ENCODE results near the gene TPMT. TPM values are rescaled to one million over a fixed set of nuclear protein-coding genes. Genes with fewer than 3 reads are reported as not detected.

The TPMT gene
- polyA plus RNA-seq, 3 donors, result 7.5 to 11.2 (median 8.0) TPM

- 81 to 89% (median 88%) methylated on average over 5 of the region's 5 CpGs for WGBS, 3 donors
- H3K27ac ChIP-seq (ENCODE audit: low read depth, low read length), result no peak overlapping the region
These were observed 67.3 kb downstream of the TPMT start for GRCh38 chr6:18087396-18088165.

GRCh38 chr6:18081025-18081668, 73.7 kb downstream of the TPMT start:
- 79 to 84% (median 80%) methylated on average over 11 of the region's 11 CpGs for WGBS, 3 donors
- H3K27ac ChIP-seq (ENCODE audit: low read depth, low read length), result no peak overlapping the region

GRCh38 chr6:18080544-18080943, 74.3 kb downstream of the TPMT start:
- H3K27ac ChIP-seq (ENCODE audit: low read depth, low read length), result no peak overlapping the region
- WGBS, 3 donors, result 87 to 96% (median 90%) methylated on average over 4 of the region's 4 CpGs

GRCh38 chr6:18078866-18079265, 76.0 kb downstream of the TPMT start:
- WGBS, 3 donors, result 74 to 89% (median 81%) methylated on average over 3 of the region's 3 CpGs
- H3K27ac ChIP-seq (ENCODE audit: low read depth, low read length), result no peak overlapping the region

Other genes starting within 250 kb of the TPMT start
- gene KIF13A, start 167.4 kb downstream of the TPMT start, polyA plus RNA-seq, result 10 to 100 TPM in 2 of 3 donors, 1 to 10 TPM in 1; 8.6 to 26.8 (median 21.8) TPM
- 1 to 10 TPM in 2 of 3 donors, under 1 TPM in 1; 0.11 to 1.6 (median 1.5) TPM for gene NHLRC1, start 32.4 kb downstream of the TPMT start, polyA plus RNA-seq
- 1 to 10 TPM; 4.0 to 9.7 (median 4.9) TPM for gene KDM1B, start 345 bp upstream of the TPMT start, polyA plus RNA-seq
- gene DEK, start 109.5 kb upstream of the TPMT start, polyA plus RNA-seq, result 10 to 100 TPM; 16.1 to 53.3 (median 31.0) TPM
- gene RNF144B, start 232.3 kb upstream of the TPMT start, polyA plus RNA-seq, result 10 to 100 TPM in 2 of 3 donors, 1 to 10 TPM in 1; 2.1 to 16.5 (median 12.7) TPM